Measurements from ENCODE around the gene DCDC2B. TPM values are rescaled to one million over a fixed set of nuclear protein-coding genes. Genes with fewer than 3 reads are reported as not detected.

Gene DCDC2B
- total and polyA plus RNA-seq, 9 of the 15 experiments (the other 6 are each of a cell fraction or from before 2014, with no cell fraction given), result not detected

GRCh38 chr1:32247983-32248889 lies 39.3 kb downstream of the DCDC2B start (continued):
- peak; percentile 69; the same call in 1 of the 2 replicates for TF ChIP-seq ZBTB2 (IDR thresholded peaks at IDR 0.05)
- 0 out of 2 replicates have a peak, but pooled peaks have one; percentile 10 for TF ChIP-seq ETV5 (CRISPR knock-in tag; IDR thresholded peaks at IDR 0.05; ENCODE audit: low read depth)
- TF ChIP-seq SAP30 (IDR thresholded peaks at IDR 0.05; ENCODE audit: borderline replicate concordance, insufficient read depth, low read depth, low read length, poor library complexity, severe bottlenecking), result no peak
- peak; percentile 66 for TF ChIP-seq ARID2 (IDR thresholded peaks at IDR 0.05)
- peak in 1 of 2 experiments; percentile 50; a peak in 1 of 4 replicates for TF ChIP-seq HDAC1 (IDR thresholded peaks at IDR 0.05)
- TF ChIP-seq BHLHE40 (IDR thresholded peaks at IDR 0.05; ENCODE audit: low read length), result peak; percentile 50; the same call in 1 of the 2 replicates
- TF ChIP-seq JUN (IDR thresholded peaks at IDR 0.05; ENCODE audit: borderline replicate concordance, low read depth, low read length), result peak; percentile 46; the same call in 1 of the 2 replicates
- TF ChIP-seq JUN (CRISPR knock-in tag; IDR thresholded peaks at IDR 0.05; ENCODE audit: borderline replicate concordance), result no peak
- peak; percentile 52 for TF ChIP-seq ZNF384 (IDR thresholded peaks at IDR 0.05; ENCODE audit: low read depth, low read length)
- peak; percentile 57; the same call in 1 of the 2 replicates for TF ChIP-seq KLF16 (IDR thresholded peaks at IDR 0.05)
- TF ChIP-seq KDM1A (IDR thresholded peaks at IDR 0.05), result peak; percentile 62 to 86; a peak in 3 of 4 replicates
- 0 out of 2 replicates have a peak, but pooled peaks have one; percentile 40 for TF ChIP-seq EHMT2 (IDR thresholded peaks at IDR 0.05)
- TF ChIP-seq ZKSCAN1 (IDR thresholded peaks at IDR 0.05; ENCODE audit: low read depth, low read length), result 0 out of 2 replicates have a peak, but pooled peaks have one; percentile 67
- TF ChIP-seq CHD4 (IDR thresholded peaks at IDR 0.05; ENCODE audit: insufficient read depth, insufficient replicate concordance, low read depth, low read length, poor library complexity, severe bottlenecking), result peak; percentile 72
- 0 out of 2 replicates have a peak, but pooled peaks have one; percentile 51 for TF ChIP-seq HCFC1 (IDR thresholded peaks at IDR 0.05; ENCODE audit: low read depth, low read length)
- TF ChIP-seq TEAD4 (IDR thresholded peaks at IDR 0.05; ENCODE audit: low read length), result peak; percentile 30; the same call in 1 of the 2 replicates
- no peak for TF ChIP-seq TEAD4 (CRISPR knock-in tag; IDR thresholded peaks at IDR 0.05; ENCODE audit: borderline replicate concordance)

Measured in K562 (cell line).